Keratinocyte (primary cell): ENCODE results near the gene SLC19A3. TPM values are rescaled to one million over a fixed set of nuclear protein-coding genes. Genes with fewer than 3 reads are reported as not detected.

Experiments
- DNase-seq: peaks from one replicate; pipeline ENCODE4 v3.0.0-alpha.2; 2011; ENCODE audit warnings: low read depth, missing footprints, low spot score
- FAIRE-seq: peaks from 2 replicates; lab custom pipeline; 2011; peaks lifted over from hg19 to GRCh38; lab: Jason Lieb, UNC
- H2AFZ ChIP-seq: 2 replicates; pipeline ENCODE4 v1.6.0; 2012; ENCODE audit warnings: low read length, control low read depth, inconsistent platforms; ENCODE audit not compliant: control insufficient read depth
- H3K27ac ChIP-seq: 2 replicates; pipeline ENCODE4 v1.5.1; 2011; ENCODE audit warnings: low read length; ENCODE audit not compliant: control insufficient read depth, insufficient read depth
- H3K27me3 ChIP-seq: 3 replicates; pipeline ENCODE4 v1.6.0; 2011; ENCODE audit warnings: low read length; ENCODE audit not compliant: control insufficient read depth, insufficient read depth; ENCODE audit errors: extremely low read depth
- H3K36me3 ChIP-seq, 2 experiments: 2 replicates in 1 of 2; 3 replicates in 1 of 2; pipeline ENCODE4 v1.5.1; 2011; ENCODE audit warnings: low read length in 2 of 2, mild to moderate bottlenecking in 1 of 2; ENCODE audit not compliant: control insufficient read depth in 2 of 2, insufficient read depth in 2 of 2; ENCODE audit errors: extremely low read depth in 1 of 2
- H3K4me1 ChIP-seq: 3 replicates; pipeline ENCODE4 v1.5.1; 2011; ENCODE audit warnings: low read length; ENCODE audit not compliant: control insufficient read depth, insufficient read depth; ENCODE audit errors: extremely low read depth
- H3K4me2 ChIP-seq: 3 replicates; pipeline ENCODE4 v1.6.0; 2011; ENCODE audit warnings: low read depth, low read length; ENCODE audit not compliant: control insufficient read depth, insufficient read depth; ENCODE audit errors: extremely low read depth
- H3K4me3 ChIP-seq, 3 experiments: fragments of 200-600 bp in 1 of 3; sonication (generic) in 1 of 3; 2 replicates in 2 of 3; 3 replicates in 1 of 3; pipeline ENCODE4 v1.5.1; 2011 to 2016; ENCODE audit warnings: low read length in 3 of 3, mild to moderate bottlenecking in 3 of 3, control low read depth in 2 of 3, inconsistent platforms in 1 of 3, low read depth in 1 of 3, mixed read lengths in 1 of 3, mixed run types in 1 of 3, moderate library complexity in 1 of 3; ENCODE audit not compliant: control insufficient read depth in 2 of 3, insufficient read depth in 2 of 3; ENCODE audit errors: extremely low read depth in 1 of 3
- H3K79me2 ChIP-seq: 2 replicates; pipeline ENCODE4 v1.6.0; 2012; ENCODE audit warnings: low read length; ENCODE audit not compliant: control insufficient read depth, insufficient read depth
- H3K9ac ChIP-seq: 3 replicates; pipeline ENCODE4 v1.6.0; 2011; ENCODE audit warnings: low read length; ENCODE audit not compliant: control insufficient read depth, insufficient read depth; ENCODE audit errors: extremely low read depth
- H3K9me1 ChIP-seq: 3 replicates; pipeline ENCODE4 v1.6.0; 2011; ENCODE audit warnings: low read length; ENCODE audit not compliant: control insufficient read depth, insufficient read depth; ENCODE audit errors: extremely low read depth
- H3K9me3 ChIP-seq: 2 replicates; pipeline ENCODE4 v1.5.1; 2012; ENCODE audit warnings: low read depth, low read length; ENCODE audit not compliant: control insufficient read depth
- H4K20me1 ChIP-seq: 3 replicates; pipeline ENCODE4 v1.6.0; 2011; ENCODE audit warnings: low read length; ENCODE audit not compliant: control insufficient read depth, insufficient read depth; ENCODE audit errors: extremely low read depth
- EZH2 ChIP-seq: IDR thresholded peaks from one replicate; pipeline ENCODE4 v1.6.1; 2012; ENCODE audit warnings: inconsistent platforms, mild to moderate bottlenecking, low read length, moderate library complexity
- dilution Hi-C: fragments of 300-500 bp; cut with MboI; formaldehyde crosslinking; loops from one replicate; pipeline ENCODE4 v1.7.0; 2020; ENCODE audit warnings: low sequenced_read_pairs; ENCODE audit not compliant: extremely low pct_ligation_motif_present
- polyA plus RNA-seq, 5 experiments: library from polyadenylated mRNA; depleted of rRNA in 3 of 5; stranded (reverse) in 3 of 5; stranded (forward) in 1 of 5; unstranded in 1 of 5; fragments of >200 nt; gene quantifications; 1 replicate in 1 of 5; 2 replicates in 3 of 5; 3 replicates in 1 of 5; pipeline versions ENCODE4 v1.2.1 to v1.2.3, GENCODE V29; 2011 to 2012; ENCODE audit warnings: missing spikeins in 2 of 5, low read depth in 1 of 5, low replicate concordance in 1 of 5
- TF ChIP-seq, protein P1 (sequence below), 3 experiments: IDR thresholded peaks in 1 of 3; conservative IDR thresholded peaks in 1 of 3; optimal IDR thresholded peaks in 1 of 3; 2 replicates in 2 of 3; 3 replicates in 1 of 3; pipeline versions ENCODE3 to v1.5.1; 2011; ENCODE audit warnings: low read length in 3 of 3, mild to moderate bottlenecking in 3 of 3, moderate library complexity in 2 of 3, control low read depth in 1 of 3, inconsistent platforms in 1 of 3; ENCODE audit not compliant: insufficient read depth in 2 of 3; ENCODE audit errors: extremely low read depth in 1 of 3

Gene SLC19A3
- polyA plus RNA-seq, 1 donor (not counting 4 experiments of a cell fraction or from before 2014, with no cell fraction given) = 0.58 TPM

- no peak for DNase-seq
- Histone ChIP-seq H3K9me1 (no peaks in the 10 kb centered on the region), H2AFZ (no peak overlapping the region), H3K9me3 (no peaks in the 10 kb centered on the region), H3K27ac (no peak overlapping the region), H3K4me3 (no peak overlapping the region), H3K9ac (no peak overlapping the region), H3K79me2 (no peaks in the 10 kb centered on the region), H3K4me2 (no peak overlapping the region), H3K4me1 (peaks cover 19% of the 10 kb centered on the region), H4K20me1 (no peaks in the 10 kb centered on the region), H3K36me3 (no peaks in the 10 kb centered on the region), H3K27me3 (no peaks in the 10 kb centered on the region)
- no peak for TF ChIP-seq EZH2
- TF ChIP-seq, protein P1, sequence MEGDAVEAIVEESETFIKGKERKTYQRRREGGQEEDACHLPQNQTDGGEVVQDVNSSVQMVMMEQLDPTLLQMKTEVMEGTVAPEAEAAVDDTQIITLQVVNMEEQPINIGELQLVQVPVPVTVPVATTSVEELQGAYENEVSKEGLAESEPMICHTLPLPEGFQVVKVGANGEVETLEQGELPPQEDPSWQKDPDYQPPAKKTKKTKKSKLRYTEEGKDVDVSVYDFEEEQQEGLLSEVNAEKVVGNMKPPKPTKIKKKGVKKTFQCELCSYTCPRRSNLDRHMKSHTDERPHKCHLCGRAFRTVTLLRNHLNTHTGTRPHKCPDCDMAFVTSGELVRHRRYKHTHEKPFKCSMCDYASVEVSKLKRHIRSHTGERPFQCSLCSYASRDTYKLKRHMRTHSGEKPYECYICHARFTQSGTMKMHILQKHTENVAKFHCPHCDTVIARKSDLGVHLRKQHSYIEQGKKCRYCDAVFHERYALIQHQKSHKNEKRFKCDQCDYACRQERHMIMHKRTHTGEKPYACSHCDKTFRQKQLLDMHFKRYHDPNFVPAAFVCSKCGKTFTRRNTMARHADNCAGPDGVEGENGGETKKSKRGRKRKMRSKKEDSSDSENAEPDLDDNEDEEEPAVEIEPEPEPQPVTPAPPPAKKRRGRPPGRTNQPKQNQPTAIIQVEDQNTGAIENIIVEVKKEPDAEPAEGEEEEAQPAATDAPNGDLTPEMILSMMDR (optimal IDR thresholded peaks at IDR 0.05 in 1 of 3, IDR thresholded peaks at IDR 0.05 in 1 of 3, conservative IDR thresholded peaks at IDR 0.05 in 1 of 3; ENCODE audit: extremely low read depth in 1 of 3, insufficient read depth in 2 of 3, low read length in 3 of 3) = no peak
- dilution Hi-C loops = no loop called here
- no peak for FAIRE-seq
Measured at GRCh38 chr2:227701556-227701955, 16.3 kb downstream of the SLC19A3 start.

DNA sequence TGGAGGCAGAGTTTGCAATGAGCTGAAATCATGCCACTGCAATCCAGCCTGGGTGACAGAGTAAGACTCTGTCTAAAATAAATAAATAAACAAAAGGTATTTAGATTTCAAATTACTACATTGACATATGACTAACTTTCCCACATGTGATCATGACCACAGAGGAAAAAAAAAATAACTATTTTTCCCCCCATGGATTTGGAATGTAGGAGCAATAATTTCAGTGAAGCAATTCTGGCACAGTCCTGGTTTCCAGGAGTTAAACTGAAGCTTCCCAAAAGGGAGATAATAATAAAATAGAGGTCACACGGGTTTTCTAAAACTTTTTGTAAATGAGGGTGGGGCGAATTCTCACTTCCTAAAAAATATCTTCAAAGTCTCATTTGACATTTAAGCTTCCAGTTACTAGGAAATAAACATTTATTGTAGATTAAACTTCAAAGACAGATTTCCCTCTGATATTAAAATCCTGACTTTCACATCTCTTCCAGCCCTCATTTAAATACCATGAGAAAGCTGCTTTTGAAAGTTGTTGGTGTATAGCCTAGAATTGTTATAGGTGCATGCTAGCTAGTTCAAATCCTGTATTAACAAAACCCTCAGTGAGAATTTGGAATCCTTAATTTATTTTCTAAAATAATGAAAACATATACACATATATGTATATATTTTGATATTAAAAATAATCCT, 20.7 kb downstream of the SLC19A3 start:
- no peak for FAIRE-seq
- Histone ChIP-seq H3K9me3 (no peaks in the 10 kb centered on the region), H3K9me1 (no peaks in the 10 kb centered on the region), H3K4me2 (no peak overlapping the region), H3K79me2 (no peaks in the 10 kb centered on the region), H3K9ac (no peak overlapping the region), H3K27ac (no peak overlapping the region), H3K27me3 (no peaks in the 10 kb centered on the region), H3K4me3 (no peak overlapping the region), H2AFZ (no peak overlapping the region), H3K36me3 (no peaks in the 10 kb centered on the region), H3K4me1 (no peaks in the 10 kb centered on the region), H4K20me1 (no peaks in the 10 kb centered on the region)
- dilution Hi-C loops = no loop called here
- no peak for TF ChIP-seq EZH2
- TF ChIP-seq, protein P1 (optimal IDR thresholded peaks at IDR 0.05 in 1 of 3, IDR thresholded peaks at IDR 0.05 in 1 of 3, conservative IDR thresholded peaks at IDR 0.05 in 1 of 3; ENCODE audit: extremely low read depth in 1 of 3, insufficient read depth in 2 of 3, low read length in 3 of 3) = no peak
- DNase-seq = no peak
